Measurements from ENCODE around the gene ATP6V0A1.

The ATP6V0A1 gene

GRCh38 chr17:42456223-42457106 lies 2.2 kb upstream of the ATP6V0A1 start:
- H3K4me3 ChIP-seq (replicated peaks; ENCODE audit: low read depth, low read length), result no peak overlapping the region
- DNase-seq (ENCODE audit: extremely low read depth, low read depth), result no peak
- TF ChIP-seq CTCF (IDR thresholded peaks at IDR 0.05; ENCODE audit: low read depth, low read length, missing control alignments), result no peak

- no peak overlapping the region for H3K4me3 ChIP-seq (replicated peaks; ENCODE audit: low read depth, low read length)
- no peak for DNase-seq (ENCODE audit: extremely low read depth, low read depth)
- TF ChIP-seq CTCF (IDR thresholded peaks at IDR 0.05; ENCODE audit: low read depth, low read length, missing control alignments), result no peak
These were observed 1.4 kb upstream of the ATP6V0A1 start for GRCh38 chr17:42457107-42457792.

- no peak for DNase-seq (ENCODE audit: extremely low read depth, low read depth)
- peak; percentile 30 for TF ChIP-seq CTCF (IDR thresholded peaks at IDR 0.05; ENCODE audit: low read depth, low read length, missing control alignments)
- peak overlapping the region; percentile 68 for H3K4me3 ChIP-seq (replicated peaks; ENCODE audit: low read depth, low read length)
These were observed 650 bp downstream of the ATP6V0A1 start for GRCh38 chr17:42459256-42459800.

- peak overlapping the region; percentile 68 for H3K4me3 ChIP-seq (replicated peaks; ENCODE audit: low read depth, low read length)
These were observed 1.2 kb downstream of the ATP6V0A1 start for GRCh38 chr17:42459801-42460281.

GRCh38 chr17:42460371-42460770 lies 1.7 kb downstream of the ATP6V0A1 start:
- peak overlapping the region; percentile 68 for H3K4me3 ChIP-seq (replicated peaks; ENCODE audit: low read depth, low read length)
- no peak for DNase-seq (ENCODE audit: extremely low read depth, low read depth)
- no peak for TF ChIP-seq CTCF (IDR thresholded peaks at IDR 0.05; ENCODE audit: low read depth, low read length, missing control alignments)

More at GRCh38 chr17:42459801-42460281, 1.2 kb downstream of the ATP6V0A1 start:
- DNase-seq (ENCODE audit: extremely low read depth, low read depth), result no peak
- no peak for TF ChIP-seq CTCF (IDR thresholded peaks at IDR 0.05; ENCODE audit: low read depth, low read length, missing control alignments)

- no peak for TF ChIP-seq CTCF (IDR thresholded peaks at IDR 0.05; ENCODE audit: low read depth, low read length, missing control alignments)
- no peak overlapping the region for H3K4me3 ChIP-seq (replicated peaks; ENCODE audit: low read depth, low read length)
- DNase-seq (ENCODE audit: extremely low read depth, low read depth), result no peak
These were observed 5.3 kb downstream of the ATP6V0A1 start for GRCh38 chr17:42463976-42464400.
